Colonic mucosa (tissue), 4 donors: Measurements from ENCODE around the gene ENTR1. TPM values are rescaled to one million over a fixed set of nuclear protein-coding genes. Genes with fewer than 3 reads are reported as not detected.

Source experiments
- DNase-seq: peaks from one replicate; pipeline ENCODE4 v3.0.0-alpha.2; 2020
- H3K27ac ChIP-seq: fragments of 200-600 bp; one replicate; pipeline ENCODE4 v1.8.0; 2021
- H3K27me3 ChIP-seq: fragments of 200-600 bp; one replicate; pipeline ENCODE4 v1.8.0; 2021
- H3K36me3 ChIP-seq: fragments of 200-600 bp; one replicate; pipeline ENCODE4 v1.8.0; 2021
- H3K4me1 ChIP-seq: fragments of 200-600 bp; one replicate; pipeline ENCODE4 v1.8.0; 2021; ENCODE audit warnings: mild to moderate bottlenecking
- H3K4me3 ChIP-seq: fragments of 200-600 bp; one replicate; pipeline ENCODE4 v1.8.0; 2021
- H3K9ac ChIP-seq, 2 donors: one replicate each; pipeline ENCODE4 v1.7.0; 2013; ENCODE audit warnings: control low read depth in 2 of 2, low read depth in 2 of 2, low read length in 2 of 2
- H3K9me3 ChIP-seq: fragments of 200-600 bp; one replicate; pipeline ENCODE4 v1.8.0; 2021
- CTCF ChIP-seq: fragments of 200-600 bp; IDR thresholded peaks from one replicate; pipeline ENCODE4 v1.8.0; 2022; ENCODE audit warnings: antibody characterized with exemption, mild to moderate bottlenecking
- intact Hi-C: fragments of 100-400 bp; cut with DNase I; formaldehyde crosslinking; loops from one replicate; pipeline ENCODE4 v1.14.1; 2022
- total RNA-seq, 2 donors: library from RNA; stranded (reverse); fragmentation: NEBNext Ultra II Directional in 1 of 2; extraction: Animal tissue kit (Norgen Biotek cat#: 25700) in 1 of 2; gene quantifications; one replicate each; pipeline ENCODE4 v1.2.1, GENCODE V29; 2021
- donor health status: healthy.
- donor health status: DM: no; HTN: no; CAD: no.
- donor health status: DM: no; HTN: no; CAD: no.

ENTR1 gene
- total RNA-seq, 2 donors from 2014 or later, result 24.5 to 48.4 TPM

GRCh38 chr9:136455043-136456002, 44.9 kb upstream of the ENTR1 start:
- no peak for TF ChIP-seq CTCF
- intact Hi-C loops, result no loop called here
- no peak overlapping the region for H3K9ac ChIP-seq
- peaks cover 67% of the 10 kb centered on the region for H3K36me3 ChIP-seq
- H3K9me3 ChIP-seq, result no peaks in the 10 kb centered on the region
- H3K27me3 ChIP-seq, result no peaks in the 10 kb centered on the region
- H3K4me1 ChIP-seq, result no peaks in the 10 kb centered on the region
- DNase-seq, result no peak
- no peak overlapping the region for H3K27ac ChIP-seq
- H3K4me3 ChIP-seq, result no peak overlapping the region

GRCh38 chr9:136454026-136454796, 43.8 kb upstream of the ENTR1 start:
- Histone ChIP-seq H3K9me3 (no peaks in the 10 kb centered on the region), H3K9ac (no peak overlapping the region), H3K27ac (no peak overlapping the region), H3K4me1 (no peaks in the 10 kb centered on the region), H3K27me3 (no peaks in the 10 kb centered on the region), H3K36me3 (peaks cover 60% of the 10 kb centered on the region), H3K4me3 (no peak overlapping the region)
- TF ChIP-seq CTCF, result no peak
- intact Hi-C loops, result no loop called here
- no peak for DNase-seq

- H3K27ac ChIP-seq, result no peak overlapping the region
Measured at GRCh38 chr9:136453326-136453725, 42.9 kb upstream of the ENTR1 start.

GRCh38 chr9:136451221-136451877, 40.9 kb upstream of the ENTR1 start:
- Histone ChIP-seq H3K9ac (no peak overlapping the region), H3K4me1 (no peaks in the 10 kb centered on the region), H3K9me3 (no peaks in the 10 kb centered on the region), H3K4me3 (no peak overlapping the region), H3K27ac (no peak overlapping the region), H3K27me3 (no peaks in the 10 kb centered on the region), H3K36me3 (peaks cover 47% of the 10 kb centered on the region)
- no peak for TF ChIP-seq CTCF
- intact Hi-C loops, result no loop called here
- DNase-seq, result no peak

More at GRCh38 chr9:136453326-136453725, 42.9 kb upstream of the ENTR1 start:
- Histone ChIP-seq H3K9me3 (no peaks in the 10 kb centered on the region), H3K27me3 (no peaks in the 10 kb centered on the region), H3K9ac (no peak overlapping the region), H3K36me3 (peaks cover 52% of the 10 kb centered on the region), H3K4me1 (no peaks in the 10 kb centered on the region), H3K4me3 (no peak overlapping the region)
- intact Hi-C loops, result no loop called here
- no peak for DNase-seq
- TF ChIP-seq CTCF, result no peak

- intact Hi-C loops, result no loop called here
- no peak overlapping the region for H3K9ac ChIP-seq
- no peak overlapping the region for H3K4me3 ChIP-seq
- no peaks in the 10 kb centered on the region for H3K4me1 ChIP-seq
- peaks cover 30% of the 10 kb centered on the region for H3K36me3 ChIP-seq
- no peaks in the 10 kb centered on the region for H3K27me3 ChIP-seq
- no peak for TF ChIP-seq CTCF
- no peaks in the 10 kb centered on the region for H3K9me3 ChIP-seq
- no peak overlapping the region for H3K27ac ChIP-seq
- DNase-seq, result no peak
Measured at GRCh38 chr9:136448655-136449054, 38.2 kb upstream of the ENTR1 start.
